IPS-NIHi11 (cell line): ENCODE measurements around the gene LRRC10B.

ENCODE experiments used
- DNase-seq: peaks from one replicate; pipeline ENCODE4 v3.0.0; 2012; ENCODE audit warnings: mixed read lengths, low spot score

LRRC10B gene

DNA sequence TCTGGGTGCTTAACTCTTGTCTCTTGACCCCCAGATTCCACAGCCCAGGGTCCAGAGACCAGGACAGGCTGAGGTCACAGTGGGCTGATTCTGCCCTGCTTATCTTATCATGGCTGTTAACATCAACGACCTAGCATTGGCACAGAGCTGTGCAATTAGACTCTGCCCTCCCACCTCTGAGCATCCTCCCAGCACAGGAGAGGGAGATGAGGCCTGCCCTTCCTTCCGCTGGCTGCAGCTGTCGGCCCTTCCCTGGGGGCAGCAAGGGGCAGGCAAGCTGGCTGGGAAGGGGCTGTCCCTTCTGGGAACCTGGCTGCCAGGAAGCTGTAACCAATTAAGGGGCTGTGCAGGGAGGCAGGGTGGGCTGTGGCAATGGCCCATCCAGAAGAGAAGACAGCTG, 22.5 kb downstream of the LRRC10B start:
- DNase-seq = no peak

DNA sequence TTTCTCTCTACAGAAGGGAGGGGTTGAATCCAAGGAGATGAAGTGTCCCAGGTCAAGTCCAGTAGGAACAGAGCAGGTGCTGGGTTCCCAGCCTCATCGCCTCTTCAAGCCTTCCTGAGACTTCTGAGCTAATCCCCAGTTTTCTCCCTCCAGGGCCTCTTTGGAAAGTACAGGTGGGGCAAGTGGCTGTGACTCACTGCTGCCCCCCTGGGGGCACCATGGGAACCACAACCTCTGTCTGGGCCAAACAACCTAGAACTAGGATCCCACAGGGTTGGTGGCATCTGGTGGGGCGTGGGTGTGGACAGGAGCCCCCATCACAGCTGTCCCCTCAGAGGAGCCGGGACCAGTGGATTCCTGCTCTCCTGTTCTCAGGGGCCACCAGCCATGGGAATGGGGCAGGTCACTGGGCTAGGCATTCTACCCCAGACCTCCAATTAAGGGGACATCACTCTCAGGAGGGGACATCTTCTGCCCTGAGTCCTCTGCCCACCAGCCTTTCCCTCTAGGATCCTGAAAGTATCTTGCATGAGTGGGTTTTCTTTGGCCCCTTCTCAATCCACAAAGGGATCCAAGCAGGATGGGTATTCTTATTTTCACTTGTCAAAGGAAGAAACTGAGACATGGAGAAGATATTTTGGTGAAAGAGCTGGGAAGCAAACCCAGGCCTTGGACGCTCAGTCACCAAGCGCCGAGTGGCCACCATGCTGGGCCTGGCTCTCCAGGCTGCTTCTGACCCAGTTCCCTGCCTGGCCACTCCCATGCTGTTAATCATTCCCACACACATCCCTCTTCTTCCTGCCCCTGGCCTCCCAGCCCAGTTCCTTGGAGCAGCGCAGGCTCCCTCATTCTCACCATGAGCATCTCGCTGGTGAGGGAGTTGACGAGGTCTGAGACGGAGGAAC, 23.8 kb downstream of the LRRC10B start:
- DNase-seq = peak; percentile 89

DNA sequence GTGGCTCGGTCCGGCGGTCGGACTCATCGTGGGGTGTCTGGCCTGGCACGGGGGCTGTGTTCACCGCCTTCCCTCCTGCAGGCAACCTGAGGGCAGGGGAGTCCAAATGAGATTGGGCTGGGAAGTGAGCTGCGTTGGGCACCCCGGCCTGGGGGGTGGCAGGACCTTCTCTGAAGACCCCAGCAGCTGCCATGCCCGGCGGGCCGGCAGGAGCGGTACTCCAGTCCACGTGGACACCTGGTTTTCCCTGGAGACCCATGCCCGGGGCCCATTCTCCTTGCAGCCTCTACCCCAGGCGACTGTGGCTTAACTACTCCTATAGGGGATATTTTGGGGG, 24.5 kb downstream of the LRRC10B start:
- DNase-seq = no peak

GRCh38 chr11:61533401-61533800, 24.9 kb downstream of the LRRC10B start:
- no peak for DNase-seq

DNA sequence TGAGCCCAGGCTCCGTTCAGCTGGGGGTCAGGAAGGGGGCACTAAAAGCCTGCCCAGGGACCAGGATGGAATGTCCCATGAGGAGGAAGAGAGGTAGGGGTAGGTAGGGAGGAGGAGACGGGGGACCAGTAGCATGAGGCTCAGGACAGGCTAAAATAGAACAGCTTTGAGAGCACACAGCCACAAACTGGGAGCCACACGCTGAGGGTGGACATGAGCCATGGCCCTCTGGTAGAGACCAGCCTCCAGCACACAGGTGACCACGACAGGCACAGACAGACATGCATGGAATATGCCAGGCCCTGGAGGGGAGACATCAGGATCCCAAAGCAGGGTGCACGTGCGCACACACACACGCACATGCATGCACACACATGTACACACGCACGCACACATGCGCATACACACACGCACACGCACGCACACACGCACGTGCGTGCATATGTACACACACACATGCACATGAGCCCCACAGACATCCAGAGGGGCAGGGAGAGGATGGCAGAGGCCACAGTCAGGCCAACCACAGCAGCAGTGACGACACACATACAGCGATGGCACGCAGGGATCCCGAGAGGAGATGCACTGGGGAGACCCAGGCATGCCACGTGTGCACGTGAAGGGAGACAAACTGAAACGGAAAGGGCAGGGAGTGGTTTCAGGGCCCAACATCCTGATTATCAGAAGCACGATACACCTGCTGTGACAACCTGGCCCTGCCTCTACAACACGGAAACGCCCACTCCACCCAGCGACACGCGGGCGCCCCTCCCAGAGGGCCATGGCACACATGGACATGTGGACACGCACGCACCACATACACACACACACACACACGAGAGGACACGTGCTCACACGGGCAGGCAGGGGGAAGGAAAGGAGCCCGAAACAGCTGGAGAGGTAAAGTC, 25.7 kb downstream of the LRRC10B start:
- DNase-seq = no peak

- no peak for DNase-seq
Observed at GRCh38 chr11:61534933-61535839, 26.6 kb downstream of the LRRC10B start.

DNA sequence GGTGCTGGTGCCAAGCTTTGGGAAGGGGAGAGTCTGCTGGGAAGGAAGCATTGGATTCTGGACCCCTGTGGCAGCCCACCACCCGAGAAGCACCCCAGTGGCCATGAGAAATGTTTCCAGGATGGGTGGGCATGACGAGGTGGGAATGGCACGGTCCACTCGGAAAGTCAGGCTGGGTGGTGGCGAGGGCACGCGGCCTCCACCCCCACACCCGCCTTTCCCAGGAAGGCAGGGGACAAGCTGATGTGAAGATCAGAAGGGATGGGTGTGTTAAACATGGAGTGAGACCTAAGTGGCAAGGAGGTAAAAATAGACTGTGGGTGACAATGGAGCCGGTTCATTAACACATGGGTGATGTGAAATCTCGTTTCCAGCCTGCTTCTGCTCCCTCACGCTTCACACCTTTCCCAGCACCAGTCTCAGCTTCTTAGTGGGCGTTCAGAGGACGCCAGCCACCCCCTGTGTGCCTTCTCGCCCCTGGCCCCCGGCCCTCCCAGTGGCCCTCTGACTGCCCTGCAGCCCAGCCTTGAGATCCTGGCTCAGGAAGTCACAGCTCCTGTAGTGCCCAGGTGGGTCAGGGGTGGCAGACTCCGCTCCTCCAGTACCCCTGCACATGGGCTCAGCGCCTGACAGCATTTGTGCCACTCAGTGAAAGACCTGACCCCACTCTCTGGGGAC, 27.6 kb downstream of the LRRC10B start:
- no peak for DNase-seq

GRCh38 chr11:61536676-61537270, 28.2 kb downstream of the LRRC10B start:
- no peak for DNase-seq

DNA sequence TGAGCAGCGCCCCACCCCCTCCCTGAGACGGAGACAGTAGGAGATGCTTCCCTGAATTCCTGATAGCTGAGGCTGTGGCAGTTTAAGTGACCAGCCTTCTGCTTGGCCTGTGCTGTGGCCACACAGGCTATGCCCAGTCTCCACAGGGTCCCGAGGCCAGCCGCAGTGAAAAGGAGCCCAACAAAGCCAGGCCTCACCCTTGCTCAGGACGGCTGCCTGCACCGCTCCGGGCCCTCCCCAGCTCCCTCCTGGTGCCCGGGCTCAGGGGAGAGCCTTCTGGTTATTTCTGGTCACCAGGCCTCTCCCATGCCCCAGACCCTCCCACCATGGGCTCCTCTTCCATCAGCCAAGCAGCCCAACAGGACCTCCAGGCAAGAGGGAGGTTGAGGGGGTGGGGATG, 28.8 kb downstream of the LRRC10B start:
- DNase-seq = no peak

GRCh38 chr11:61538636-61538961, 30.1 kb downstream of the LRRC10B start:
- DNase-seq = no peak

DNA sequence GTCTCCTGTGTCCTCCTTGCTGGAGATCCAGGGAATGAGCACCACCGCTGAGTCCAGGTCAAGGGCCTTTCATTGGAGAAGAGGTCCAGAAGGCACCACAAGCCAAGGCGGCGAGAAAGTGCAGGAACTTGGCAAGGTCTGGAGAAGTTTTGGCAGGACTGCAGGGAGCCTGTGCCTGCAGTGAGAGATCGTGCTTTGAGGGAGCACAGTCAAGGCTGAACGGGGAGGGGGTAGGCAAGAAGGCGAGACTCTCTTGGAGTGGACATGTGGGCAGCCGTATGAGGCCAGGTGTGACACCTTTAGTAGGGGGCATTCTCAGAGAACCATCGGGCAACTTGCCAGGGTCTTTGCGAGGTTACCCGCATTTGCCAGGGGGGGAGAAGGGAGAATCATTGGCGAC, 30.5 kb downstream of the LRRC10B start:
- no peak for DNase-seq

GRCh38 chr11:61539831-61540357, 31.3 kb downstream of the LRRC10B start:
- DNase-seq = no peak

DNA sequence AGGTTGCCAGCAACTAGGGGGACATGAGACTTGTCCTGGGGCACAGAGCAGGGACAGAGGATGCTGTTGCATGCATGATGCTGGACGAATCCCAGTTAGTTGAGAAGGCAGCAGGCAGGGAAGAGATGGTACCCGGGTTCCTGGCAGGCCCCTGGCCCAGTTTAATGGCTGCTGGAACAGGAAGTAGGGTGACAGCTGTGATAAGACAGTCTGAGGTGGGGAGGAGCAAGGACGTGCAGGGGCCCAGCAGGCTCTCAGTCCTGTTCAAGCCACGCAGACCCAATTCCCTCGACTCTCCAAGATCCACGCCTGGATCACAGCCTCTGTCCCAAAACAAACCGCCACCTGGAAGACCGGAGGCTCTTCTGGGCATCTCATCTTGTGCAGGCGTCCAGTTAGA, 32.0 kb downstream of the LRRC10B start:
- DNase-seq = no peak

DNA sequence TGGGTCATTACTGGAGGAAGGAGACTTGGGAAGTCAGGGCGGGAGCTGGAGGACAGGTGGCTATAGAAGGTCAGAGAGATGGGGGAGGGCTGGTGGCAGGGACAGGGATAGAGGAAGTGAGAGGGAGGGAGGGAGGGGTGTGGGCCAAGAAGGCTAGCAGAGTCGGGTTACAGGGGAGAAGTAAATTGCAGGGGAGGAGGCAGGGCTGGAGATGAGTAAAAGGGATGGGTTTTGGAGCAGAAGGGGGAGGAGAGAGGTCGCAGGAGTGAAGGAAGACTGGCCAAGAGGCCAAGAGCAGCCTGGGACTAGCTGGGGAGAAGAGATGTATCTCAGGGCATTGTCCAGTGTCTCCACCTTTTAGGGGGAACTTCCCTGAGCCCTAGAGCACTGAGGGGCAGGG, 33.0 kb downstream of the LRRC10B start:
- peak; percentile 84 for DNase-seq

- DNase-seq = peak; percentile 60
Observed at GRCh38 chr11:61542024-61542461, 33.5 kb downstream of the LRRC10B start.

DNA sequence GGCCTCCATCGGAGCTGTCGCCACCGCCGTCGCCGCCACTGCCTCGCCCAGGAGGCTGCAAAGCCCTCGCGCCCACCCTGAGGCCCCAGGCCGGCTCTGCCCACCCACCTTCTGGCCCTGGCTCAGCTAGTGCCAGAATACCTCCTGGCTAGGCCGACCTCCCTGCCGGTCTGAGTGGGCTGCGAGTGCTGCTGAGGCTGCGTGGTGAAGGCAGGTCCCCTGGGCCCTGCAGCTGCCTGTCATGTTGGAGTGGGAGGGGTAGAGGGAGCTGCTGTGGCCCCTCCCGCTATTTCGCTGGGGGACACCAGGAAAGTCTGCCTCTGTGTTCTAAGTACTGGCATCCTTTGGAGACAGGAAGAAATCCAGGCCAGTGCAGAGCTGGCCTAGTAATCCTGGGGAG, 34.2 kb downstream of the LRRC10B start:
- no peak for DNase-seq

DNA sequence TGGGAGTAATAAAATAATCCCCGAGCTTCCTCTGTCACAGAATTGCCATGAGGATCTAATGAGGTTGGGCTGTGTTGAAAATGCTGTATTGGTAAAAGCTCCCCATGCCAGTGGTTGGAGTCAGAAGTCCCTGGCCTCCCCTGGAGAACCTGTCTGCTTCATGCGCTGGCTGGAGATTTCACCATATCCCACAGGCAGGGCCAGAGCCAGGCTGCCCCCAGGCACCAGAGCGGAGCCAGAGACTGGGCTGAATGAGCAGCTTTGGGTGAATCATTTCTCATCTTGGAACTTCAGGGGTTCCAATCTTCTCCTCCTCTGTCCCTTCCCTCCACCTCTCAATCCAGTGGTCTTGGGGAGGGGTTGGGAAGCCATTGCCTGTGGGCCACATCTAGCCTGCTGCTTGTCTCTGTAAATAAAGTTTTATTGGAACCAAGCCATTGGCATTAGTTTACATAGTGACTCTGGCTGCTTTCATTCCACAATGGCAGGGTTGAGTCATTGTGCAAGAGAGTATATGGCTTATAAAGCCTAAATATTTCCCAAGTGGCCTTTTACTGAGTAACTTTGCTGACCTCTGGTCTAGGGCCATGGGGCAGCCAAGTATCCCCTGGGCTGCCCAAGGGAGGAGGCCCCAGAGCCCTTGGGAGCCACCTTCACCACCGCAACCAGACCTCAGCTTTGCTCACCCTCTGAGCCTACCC, 35.2 kb downstream of the LRRC10B start:
- no peak for DNase-seq

GRCh38 chr11:61544466-61544865, 35.9 kb downstream of the LRRC10B start:
- DNase-seq = no peak

DNA sequence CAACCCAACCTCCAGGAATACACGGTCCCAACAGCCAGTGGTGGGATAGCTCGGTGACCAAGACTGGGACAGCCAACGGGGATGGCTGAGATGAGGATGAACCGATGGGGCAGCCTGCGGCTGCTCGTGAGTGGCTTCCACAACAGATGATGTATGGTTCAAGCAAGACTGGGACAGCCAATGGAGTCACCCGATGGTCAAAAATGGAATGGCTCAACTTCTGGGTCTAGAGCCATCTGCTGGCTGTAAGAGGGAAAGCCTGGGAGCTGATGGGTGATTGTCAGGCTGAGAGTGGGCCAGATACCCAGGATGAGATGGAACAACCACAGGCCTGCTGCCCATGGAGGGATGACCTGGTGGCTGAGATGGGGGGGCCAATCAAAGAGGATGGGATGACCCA, 36.8 kb downstream of the LRRC10B start:
- DNase-seq = peak; percentile 77

DNA sequence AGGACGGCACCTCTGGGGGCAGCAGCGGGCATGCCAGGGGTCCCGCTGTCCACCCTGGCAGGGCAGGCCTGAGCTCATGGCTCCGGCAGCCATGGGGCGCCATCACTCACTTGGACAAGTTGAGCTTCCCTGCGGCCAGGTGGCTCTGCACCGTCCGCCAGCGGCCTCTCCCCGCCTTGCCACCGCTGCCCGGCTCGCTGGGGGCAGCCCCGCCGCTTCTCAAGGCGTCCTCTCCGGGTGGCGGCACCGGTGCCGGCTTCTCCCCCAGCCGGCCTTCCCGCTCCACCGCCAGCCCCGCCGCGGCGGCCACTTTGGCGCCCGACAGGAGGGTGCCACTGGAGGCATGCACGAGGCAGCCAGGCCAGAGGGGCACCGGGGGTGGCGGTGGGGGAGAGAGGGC, 37.4 kb downstream of the LRRC10B start:
- DNase-seq = no peak
